ENCODE results near the gene BEST4. TPM values are rescaled to one million over a fixed set of nuclear protein-coding genes. Genes with fewer than 3 reads are reported as not detected.
"Not testable (repeated sequence)": the region's sequence is repeated elsewhere in the genome, so short reads cannot be mapped to it uniquely, and the experiment has no call there.

The BEST4 gene
- total RNA-seq, 8 experiments from 2014 or later = 0.13 to 0.95 (median 0.27) TPM; not detected in 1

GRCh38 chr1:44739307-44740178 is 48.4 kb downstream of the BEST4 start, which contains the start of gene KIF2C:
KIF2C (plus strand) TSS chr1:44739837; CDS start chr1:44739933, 96 bp downstream.
- 0 to 8% (median 3%) methylated on average over 1 to 40 of the region's 57 CpGs for WGBS, 10 experiments
- Histone ChIP-seq H3K27ac (peak within 1 kb of the TSS; percentile 37 to 51), H3K4me3 (peak within 1 kb of the TSS; percentile 41 to 54 (median 50)), H3K4me1 (replicated peaks in 1 of 2) (peaks cover 3 to 10% of the 10 kb centered on the region in 2 donors)
- in situ Hi-C loops (cut with MboI; ENCODE audit: low pct_unique_long_range_greater_than_20kb in 2 of 9, low sequenced_read_pairs in 9 of 9, unreplicated experiment in 9 of 9) = loop anchor here in 1 of 9 experiments (25.0 kb wide), 1 partner anchor 573 kb away; no protein-coding TSS in a partner anchor
- peak; percentile 98 to 100 (median 99) for ATAC-seq (replicated peaks in 6 of 8)

DNA sequence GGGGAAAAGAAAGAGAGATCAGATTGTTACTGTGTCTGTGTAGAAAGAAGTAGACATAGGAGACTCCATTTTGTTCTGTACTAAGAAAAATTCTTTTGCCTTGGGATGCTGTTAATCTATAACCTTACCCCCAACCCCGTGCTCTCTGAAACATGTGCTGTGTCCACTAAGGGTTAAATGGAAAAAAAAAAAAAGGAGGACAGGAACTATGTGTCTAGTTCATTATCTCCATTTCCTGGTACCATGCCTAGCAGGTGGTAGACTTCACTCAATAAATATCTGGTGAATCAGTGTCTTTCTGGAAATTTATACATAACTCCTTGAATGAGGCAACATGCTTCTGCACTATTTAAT is 49.0 kb downstream of the BEST4 start:
- H3K4me1 ChIP-seq (replicated peaks in 1 of 2); ATAC-seq (replicated peaks in 6 of 8): not testable (repeated sequence)
- H3K4me3 ChIP-seq = peak overlapping the region; percentile 41 to 54 (median 50)
- in situ Hi-C loops (cut with MboI; ENCODE audit: low pct_unique_long_range_greater_than_20kb in 2 of 9, low sequenced_read_pairs in 9 of 9, unreplicated experiment in 9 of 9) = loop anchor here in 1 of 9 experiments (25.0 kb wide), 1 partner anchor 573 kb away; no protein-coding TSS in a partner anchor
- 40 to 100% (median 92%) methylated on average over 1 of the region's 1 CpG; no CpG with 5 or more reads in 6 of the 10 experiments for WGBS, 10 experiments
- H3K27ac ChIP-seq = peak overlapping the region in 1 of 2 donors; percentile 51

GRCh38 chr1:44735992-44736391 is 52.0 kb downstream of the BEST4 start:
- Histone ChIP-seq H3K4me1 (replicated peaks in 1 of 2) (peaks cover 3 to 10% of the 10 kb centered on the region in 2 donors), H3K4me3 (no peak overlapping the region), H3K27ac (no peak overlapping the region)
- in situ Hi-C loops (cut with MboI; ENCODE audit: low pct_unique_long_range_greater_than_20kb in 2 of 9, low sequenced_read_pairs in 9 of 9, unreplicated experiment in 9 of 9) = loop anchor here in 1 of 9 experiments (25.0 kb wide), 1 partner anchor 576 kb away; no protein-coding TSS in a partner anchor
- WGBS, 10 experiments = 93 to 100% (median 100%) methylated on average over 1 of the region's 1 CpG; no CpG with 5 or more reads in 4 of the 10 experiments
- ATAC-seq (replicated peaks in 6 of 8) = no peak

- Histone ChIP-seq H3K4me3 (no peak overlapping the region), H3K4me1 (replicated peaks in 1 of 2) (peaks cover 0 to 4% of the 10 kb centered on the region in 2 donors), H3K27ac (no peak overlapping the region)
- 0 to 100% (median 78%) methylated on average over 1 of the region's 1 CpG; no CpG with 5 or more reads in 3 of the 10 experiments for WGBS, 10 experiments
- in situ Hi-C loops (cut with MboI; ENCODE audit: low pct_unique_long_range_greater_than_20kb in 2 of 9, low sequenced_read_pairs in 9 of 9, unreplicated experiment in 9 of 9) = loop anchor here in 1 of 9 experiments (25.0 kb wide), 1 partner anchor 579 kb away; no protein-coding TSS in a partner anchor
- ATAC-seq (replicated peaks in 6 of 8) = no peak
Observed at GRCh38 chr1:44733784-44734183, 54.2 kb downstream of the BEST4 start.

Other genes starting within 250 kb of the BEST4 start
- 10 to 100 TPM in 5 of 8 experiments, 1 to 10 TPM in 3; 6.8 to 11.4 (median 10.6) TPM for gene TMEM53, start 113.7 kb downstream of the BEST4 start, total RNA-seq
- 10 to 100 TPM in 2 of 8 experiments, 1 to 10 TPM in 6; 3.4 to 20.8 (median 6.0) TPM for gene ARMH1, start 113.5 kb downstream of the BEST4 start, total RNA-seq
- under 1 TPM in 4 of 8 experiments, not detected in 4; under 0.01 TPM for gene RNU5D-1, start 57.0 kb downstream of the BEST4 start, total RNA-seq
- gene KIF2C, start 48.3 kb downstream of the BEST4 start, total RNA-seq = 10 to 100 TPM in 3 of 8 experiments, 1 to 10 TPM in 4, under 1 TPM in 1; 0.61 to 92.3 (median 4.9) TPM
- gene RPS8, start 12.6 kb downstream of the BEST4 start, total RNA-seq = 1,000 to 10,000 TPM; 2,114 to 6,000 (median 3,055) TPM
- 10 to 100 TPM; 17.4 to 48.5 (median 28.3) TPM for gene PLK3, start 12.2 kb upstream of the BEST4 start, total RNA-seq
- gene DYNLT4, start 19.2 kb upstream of the BEST4 start, total RNA-seq = 1 to 10 TPM in 2 of 8 experiments, under 1 TPM in 5, not detected in 1; 0.22 to 1.5 (median 0.73) TPM
- 10 to 100 TPM in 2 of 8 experiments, 1 to 10 TPM in 5, under 1 TPM in 1; 0.60 to 18.5 (median 6.0) TPM for gene BTBD19, start 20.4 kb upstream of the BEST4 start, total RNA-seq
- gene PTCH2, start 55.1 kb upstream of the BEST4 start, total RNA-seq = 1 to 10 TPM in 7 of 8 experiments, under 1 TPM in 1; 0.81 to 3.0 (median 2.2) TPM
- 10 to 100 TPM; 31.2 to 58.2 (median 41.7) TPM for gene EIF2B3, start 198.4 kb upstream of the BEST4 start, total RNA-seq
- gene HECTD3, start 223.2 kb upstream of the BEST4 start, total RNA-seq = 10 to 100 TPM; 12.1 to 33.9 (median 23.3) TPM
- 100 to 1,000 TPM in 4 of 8 experiments, 10 to 100 TPM in 4; 60.9 to 229 (median 99.3) TPM for gene UROD, start 224.1 kb upstream of the BEST4 start, total RNA-seq